NCI-H345 (cell line): ENCODE data around the gene ZNF358.

Experiments
- DNase-seq: peaks from one replicate; lab custom pipeline; 2025; lab: John Stamatoyannopoulos, UW

The ZNF358 gene

DNA sequence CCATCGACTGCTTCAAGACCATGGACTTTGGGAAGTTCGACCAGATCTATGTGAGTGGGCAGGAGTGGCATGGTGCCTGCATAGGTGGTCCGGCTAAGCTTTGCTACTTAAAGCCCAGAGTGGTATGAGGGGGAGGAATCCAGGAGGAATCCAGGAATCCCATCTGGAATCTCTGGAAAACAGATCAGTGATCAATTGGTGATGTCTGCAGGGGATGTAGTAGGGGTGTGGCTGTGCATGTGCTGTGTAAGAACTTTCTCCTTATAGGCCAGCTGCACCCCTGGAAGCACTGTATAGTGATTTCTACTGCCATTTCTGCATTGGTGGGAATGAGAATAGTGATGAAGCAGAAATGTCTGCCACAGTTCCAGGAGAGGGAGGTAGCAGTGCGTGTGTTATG lies 43.2 kb downstream of the ZNF358 start:
- DNase-seq, result no peak

DNA sequence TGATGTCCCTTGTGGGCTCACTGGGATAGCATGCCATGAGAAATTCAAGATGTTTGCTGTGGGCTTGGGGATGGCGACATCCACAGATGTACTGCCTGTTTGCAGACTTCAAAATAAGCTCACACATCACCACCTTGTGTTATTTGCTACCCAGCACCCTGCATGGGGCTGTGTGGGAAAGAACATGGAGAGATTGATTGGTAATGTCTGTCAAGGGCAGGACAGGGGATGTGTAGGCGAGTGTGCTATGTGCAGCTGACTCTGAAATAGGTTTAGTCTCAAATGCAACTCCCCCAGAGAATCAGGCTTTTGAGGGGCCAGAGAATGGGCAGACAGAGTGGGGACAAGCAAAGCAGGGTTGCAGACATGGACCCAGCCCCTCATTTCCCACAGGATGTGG lies 44.4 kb downstream of the ZNF358 start:
- DNase-seq, result no peak

DNA sequence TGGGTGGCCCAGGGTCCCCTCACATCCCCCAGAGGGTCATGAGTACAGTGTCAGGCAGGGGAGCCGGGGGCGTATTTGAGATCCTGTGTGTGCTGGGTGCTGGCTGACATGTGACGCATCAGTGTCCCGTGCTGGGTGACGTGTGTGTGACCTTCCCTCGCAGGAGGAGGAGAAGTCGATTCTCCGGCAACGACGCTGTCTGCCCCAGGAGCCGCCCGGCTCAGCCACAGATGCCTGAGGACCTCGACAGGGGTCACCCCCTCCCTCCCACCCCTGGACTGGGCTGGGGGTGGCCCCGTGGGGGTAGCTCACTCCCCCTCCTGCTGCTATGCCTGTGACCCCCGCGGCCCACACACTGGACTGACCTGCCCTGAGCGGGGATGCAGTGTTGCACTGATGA lies 45.4 kb downstream of the ZNF358 start:
- DNase-seq, result no peak

DNA sequence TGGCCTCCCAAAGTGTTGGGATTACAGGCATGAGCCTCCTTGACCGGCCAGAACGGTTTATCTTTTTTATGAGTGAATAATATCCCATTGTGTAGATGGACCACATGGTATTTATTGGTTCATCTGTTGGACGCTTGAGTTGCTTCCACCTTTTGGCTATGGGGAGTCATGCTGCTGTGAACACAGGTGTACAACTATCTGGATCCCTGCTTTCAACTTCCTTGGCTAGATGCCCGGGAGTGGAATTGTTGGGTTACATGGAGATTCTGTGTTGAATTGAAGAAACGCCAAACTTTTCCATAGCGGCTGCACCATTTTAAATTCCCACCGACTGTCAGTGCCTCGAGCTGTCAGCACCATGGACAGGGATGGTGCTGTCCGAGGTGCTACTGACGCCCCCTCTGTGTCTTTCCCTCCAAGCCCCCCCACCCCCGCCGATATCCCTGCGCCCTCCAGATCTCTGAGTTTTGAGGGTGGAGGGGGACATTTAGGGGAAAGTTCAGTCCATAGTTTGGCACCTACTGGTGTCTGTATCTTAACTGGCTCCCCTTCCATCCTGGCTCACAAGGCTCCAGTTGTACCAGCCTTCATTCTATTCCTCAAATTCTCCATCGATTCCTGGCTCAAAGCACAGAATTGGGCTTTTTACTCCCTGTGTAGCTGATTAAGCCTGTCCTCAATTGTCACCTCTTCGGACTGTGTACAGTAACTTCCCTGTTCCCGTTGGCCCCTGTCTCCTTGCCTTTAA lies 46.9 kb downstream of the ZNF358 start:
- DNase-seq, result no peak

DNA sequence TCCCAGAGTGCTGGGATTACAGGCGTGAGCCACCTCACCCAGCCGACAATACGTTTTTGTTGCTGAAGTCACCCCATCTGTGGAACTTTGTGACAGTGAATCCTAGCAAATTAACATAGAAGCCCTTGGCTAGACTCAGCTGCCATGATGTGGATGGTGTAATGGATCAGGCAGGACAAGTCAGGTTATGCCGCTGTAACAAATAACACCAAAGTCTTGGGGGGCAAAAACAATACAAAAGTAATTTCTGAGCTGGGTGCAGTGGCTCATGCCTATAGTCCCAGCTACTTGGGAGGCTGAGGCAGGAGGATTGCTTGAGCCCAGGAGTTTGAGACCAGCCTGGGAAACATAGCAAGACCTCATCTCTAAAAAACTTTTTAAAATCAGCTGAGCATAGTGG lies 49.0 kb downstream of the ZNF358 start:
- DNase-seq, result no peak

DNA sequence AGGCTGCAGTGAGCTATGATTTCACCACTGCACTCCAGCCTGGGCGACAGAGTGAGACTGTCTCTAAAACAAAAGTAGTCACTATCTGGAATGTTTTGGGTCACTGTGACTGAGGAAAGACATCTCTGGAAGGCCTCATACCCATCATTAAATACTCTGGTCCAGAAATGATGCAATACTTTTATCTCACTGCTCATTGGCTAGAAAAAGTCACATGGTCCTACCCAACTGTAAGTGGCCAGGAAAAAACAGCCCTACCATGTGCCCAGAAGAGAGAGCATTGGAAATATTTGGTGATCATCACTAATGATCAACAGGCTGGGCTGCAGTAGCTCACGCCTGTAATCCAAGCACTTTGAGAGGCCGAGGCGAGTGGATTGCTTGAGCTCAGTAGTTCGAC lies 49.4 kb downstream of the ZNF358 start:
- no peak for DNase-seq
